A549 (cell line): ENCODE results near the gene CBX4. TPM values are rescaled to one million over a fixed set of nuclear protein-coding genes. Genes with fewer than 3 reads are reported as not detected.
A peak's percentile ranks its signal among the peaks of the same experiment; 100 is the strongest.

ENCODE experiments used
- ATAC-seq, 2 experiments: fragments of 200-7000 bp in 1 of 2; fragments of >200 bp in 1 of 2; cut with Nextera tagmentation in 1 of 2; cut with Tn5 transposase in 1 of 2; 3 replicates each; pipeline versions ENCODE4 v1.8.0 to v1.9.1; 2018 to 2020; ENCODE audit warnings: mild to moderate bottlenecking in 1 of 2, moderate library complexity in 1 of 2
- CTCF ChIA-PET: fragments of 300-600 bp; sonication (Branson Sonifier 250); formaldehyde crosslinking; extraction: SDS; loops from one replicate; lab custom pipeline; 2021; ENCODE audit warnings: antibody characterized with exemption, inconsistent platforms; lab: Yijun Ruan, JAX
- POLR2A ChIA-PET: fragments of 350-600 bp; formaldehyde crosslinking; extraction: SDS; loops from one replicate; lab custom pipeline; 2021; ENCODE audit warnings: antibody characterized with exemption, inconsistent platforms; lab: Yijun Ruan, JAX
- DNase-seq, 2 experiments: peaks; one replicate each; pipeline versions ENCODE4 v3.0.0 to v3.0.0-alpha.2; 2011 to 2016; ENCODE audit warnings: low read depth in 1 of 2, low spot score in 1 of 2
- FAIRE-seq: peaks from 2 replicates; lab custom pipeline; 2011; peaks lifted over from hg19 to GRCh38; lab: Jason Lieb, UNC
- H3K27ac ChIP-seq, 2 experiments: fragments of >200 bp; sonication (Bioruptor Twin); formaldehyde crosslinking; 3 replicates each; pipeline ENCODE4 v1.5.1; 2016 to 2017
- H3K4me1 ChIP-seq: fragments of >200 bp; sonication (Bioruptor Twin); formaldehyde crosslinking; 3 replicates; pipeline ENCODE4 v1.6.1; 2016
- H3K4me2 ChIP-seq: fragments of >200 bp; sonication (Bioruptor Twin); formaldehyde crosslinking; 3 replicates; pipeline ENCODE4 v1.6.1; 2016
- H3K4me3 ChIP-seq: fragments of >200 bp; sonication (Bioruptor Twin); formaldehyde crosslinking; 3 replicates; pipeline ENCODE4 v1.5.1; 2016
- H3K9me3 ChIP-seq: fragments of >200 bp; sonication (Bioruptor Twin); formaldehyde crosslinking; 3 replicates; pipeline ENCODE4 v1.6.1; 2016
- BHLHE40 ChIP-seq: IDR thresholded peaks from 2 replicates; pipeline ENCODE4 v1.6.1; 2012; ENCODE audit warnings: low read depth, low read length, inconsistent platforms
- CEBPB ChIP-seq, 2 experiments: fragments of >200 bp in 1 of 2; sonication (Bioruptor Twin) in 1 of 2; formaldehyde crosslinking in 1 of 2; IDR thresholded peaks; 2 replicates each; pipeline ENCODE4 v1.6.1; 2012 to 2016
- EHMT2 ChIP-seq: fragments of 200-600 bp; sonication (generic); IDR thresholded peaks from 2 replicates; pipeline ENCODE4 v1.6.1; 2016; ENCODE audit warnings: antibody characterized with exemption, low read depth, mild to moderate bottlenecking, moderate library complexity
- ELK1 ChIP-seq: fragments of 150-350 bp; IDR thresholded peaks from 2 replicates; pipeline ENCODE4 v1.6.1; 2014; ENCODE audit warnings: low read depth, mild to moderate bottlenecking, low read length
- JUN ChIP-seq, 2 experiments: fragments of >200 bp; sonication (Bioruptor Twin); formaldehyde crosslinking; IDR thresholded peaks; 2 replicates in 1 of 2; 3 replicates in 1 of 2; pipeline ENCODE4 v1.6.1; 2016 to 2017
- KDM1A ChIP-seq: fragments of 200-600 bp; sonication (generic); IDR thresholded peaks from 2 replicates; pipeline ENCODE4 v1.6.1; 2016; ENCODE audit warnings: low read depth, mild to moderate bottlenecking
- MAFK ChIP-seq: fragments of 450-650 bp; IDR thresholded peaks from 2 replicates; pipeline ENCODE4 v1.6.1; 2014; ENCODE audit not compliant: partially characterized antibody
- MYC ChIP-seq: IDR thresholded peaks from 2 replicates; pipeline ENCODE4 v1.6.1; 2012; ENCODE audit warnings: mild to moderate bottlenecking, inconsistent platforms, low read length, improper control_type of control experiment, borderline replicate concordance
- NFE2L2 ChIP-seq: fragments of 150-350 bp; conservative IDR thresholded peaks from 2 replicates; pipeline ENCODE4 v1.6.1; 2014; ENCODE audit warnings: low read length
- REST ChIP-seq: fragments of 200-600 bp; sonication (generic); IDR thresholded peaks from 2 replicates; pipeline ENCODE4 v1.6.1; 2016; ENCODE audit warnings: antibody characterized with exemption, mild to moderate bottlenecking, moderate library complexity
- RFX5 ChIP-seq: fragments of 450-650 bp; IDR thresholded peaks from 2 replicates; pipeline ENCODE4 v1.7.1; 2014; ENCODE audit warnings: antibody characterized with exemption, mild to moderate bottlenecking, moderate library complexity
- RNF2 ChIP-seq: fragments of 200-600 bp; sonication (generic); IDR thresholded peaks from 2 replicates; pipeline ENCODE4 v1.6.1; 2016; ENCODE audit warnings: low read depth, mild to moderate bottlenecking, antibody characterized with exemption, moderate library complexity, borderline replicate concordance
- TP53 ChIP-seq: fragments of 250-450 bp; sonication (Bioruptor Pico); IDR thresholded peaks from 2 replicates; pipeline ENCODE4 v1.5.0; 2021; ENCODE audit warnings: mild to moderate bottlenecking, moderate library complexity
- ZFP36 ChIP-seq: fragments of 450-650 bp; IDR thresholded peaks from 2 replicates; pipeline ENCODE4 v1.6.1; 2014; ENCODE audit warnings: borderline replicate concordance; ENCODE audit not compliant: partially characterized antibody
- WGBS: methylation state at CpG from one replicate; pipeline ENCODE4 v1.1.6; 2017; ENCODE audit errors: missing lambda C conversion rate; 5-methylcytosine and 5-hydroxymethylcytosine counted together
- polyA plus RNA-seq, 4 experiments: library from polyadenylated mRNA; depleted of rRNA in 3 of 4; stranded (reverse); fragments of >200 nt; fragmentation: RNase III in 1 of 4; extraction: RNeasy Plus Mini Kit Qiagen cat#74134 plus additional on column Dnase treatment in 1 of 4; gene quantifications; 2 replicates in 3 of 4; 3 replicates in 1 of 4; pipeline ENCODE4 v1.2.3, GENCODE V29; 2011 to 2017
- TF ChIP-seq, protein P1 (sequence below): fragments of 250-450 bp; sonication (Bioruptor Pico); IDR thresholded peaks from 2 replicates; pipeline ENCODE4 v1.5.0; 2021; ENCODE audit warnings: mild to moderate bottlenecking, moderate library complexity, borderline replicate concordance
- TF ChIP-seq, protein P2 (sequence below): IDR thresholded peaks from 2 replicates; pipeline ENCODE4 v1.6.1; 2012
- TF ChIP-seq, protein P3 (sequence below): IDR thresholded peaks from 2 replicates; pipeline ENCODE4 v1.6.1; 2012

Gene CBX4
- polyA plus RNA-seq, 2 of the 4 experiments (the other 2 are of a cell fraction): 31.0 to 34.1 TPM

GRCh38 chr17:79798299-79799173 is 40.7 kb downstream of the CBX4 start:
- 93% methylated on average over 70 of the region's 70 CpGs for WGBS
- no peak for FAIRE-seq
- H3K4me2 ChIP-seq: peak overlapping the region; percentile 90
- TF ChIP-seq ZFP36 (no peak), TP53 (CRISPR knock-in tag) (no peak), KDM1A (no peak)
- TF ChIP-seq, protein P1, sequence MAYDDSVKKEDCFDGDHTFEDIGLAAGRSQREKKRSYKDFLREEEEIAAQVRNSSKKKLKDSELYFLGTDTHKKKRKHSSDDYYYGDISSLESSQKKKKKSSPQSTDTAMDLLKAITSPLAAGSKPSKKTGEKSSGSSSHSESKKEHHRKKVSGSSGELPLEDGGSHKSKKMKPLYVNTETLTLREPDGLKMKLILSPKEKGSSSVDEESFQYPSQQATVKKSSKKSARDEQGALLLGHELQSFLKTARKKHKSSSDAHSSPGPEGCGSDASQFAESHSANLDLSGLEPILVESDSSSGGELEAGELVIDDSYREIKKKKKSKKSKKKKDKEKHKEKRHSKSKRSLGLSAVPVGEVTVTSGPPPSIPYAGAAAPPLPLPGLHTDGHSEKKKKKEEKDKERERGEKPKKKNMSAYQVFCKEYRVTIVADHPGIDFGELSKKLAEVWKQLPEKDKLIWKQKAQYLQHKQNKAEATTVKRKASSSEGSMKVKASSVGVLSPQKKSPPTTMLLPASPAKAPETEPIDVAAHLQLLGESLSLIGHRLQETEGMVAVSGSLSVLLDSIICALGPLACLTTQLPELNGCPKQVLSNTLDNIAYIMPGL (CRISPR knock-in tag): no peak
- TF ChIP-seq, protein P2, sequence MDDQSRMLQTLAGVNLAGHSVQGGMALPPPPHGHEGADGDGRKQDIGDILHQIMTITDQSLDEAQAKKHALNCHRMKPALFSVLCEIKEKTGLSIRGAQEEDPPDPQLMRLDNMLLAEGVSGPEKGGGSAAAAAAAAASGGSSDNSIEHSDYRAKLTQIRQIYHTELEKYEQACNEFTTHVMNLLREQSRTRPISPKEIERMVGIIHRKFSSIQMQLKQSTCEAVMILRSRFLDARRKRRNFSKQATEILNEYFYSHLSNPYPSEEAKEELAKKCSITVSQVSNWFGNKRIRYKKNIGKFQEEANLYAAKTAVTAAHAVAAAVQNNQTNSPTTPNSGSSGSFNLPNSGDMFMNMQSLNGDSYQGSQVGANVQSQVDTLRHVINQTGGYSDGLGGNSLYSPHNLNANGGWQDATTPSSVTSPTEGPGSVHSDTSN: no peak
- DNase-seq: no peak
- H3K27ac ChIP-seq: peak overlapping the region; percentile 94 to 96
- no peaks in the 10 kb centered on the region for H3K9me3 ChIP-seq
- no peak overlapping the region for H3K4me3 ChIP-seq
- POLR2A ChIA-PET: interaction anchor here (5.1 kb wide), 1 partner anchor 11 kb away, joined by 58 read pairs; no protein-coding TSS in a partner anchor
- peaks cover 28% of the 10 kb centered on the region for H3K4me1 ChIP-seq
- no peak for ATAC-seq
- CTCF ChIA-PET: interaction anchor here (0.7 to 39.8 kb wide), 12 partner anchors 9 to 306 kb away, joined by 3 to 1281 read pairs (median 4); partner anchors contain the start of genes CBX4 and GAA

DNA sequence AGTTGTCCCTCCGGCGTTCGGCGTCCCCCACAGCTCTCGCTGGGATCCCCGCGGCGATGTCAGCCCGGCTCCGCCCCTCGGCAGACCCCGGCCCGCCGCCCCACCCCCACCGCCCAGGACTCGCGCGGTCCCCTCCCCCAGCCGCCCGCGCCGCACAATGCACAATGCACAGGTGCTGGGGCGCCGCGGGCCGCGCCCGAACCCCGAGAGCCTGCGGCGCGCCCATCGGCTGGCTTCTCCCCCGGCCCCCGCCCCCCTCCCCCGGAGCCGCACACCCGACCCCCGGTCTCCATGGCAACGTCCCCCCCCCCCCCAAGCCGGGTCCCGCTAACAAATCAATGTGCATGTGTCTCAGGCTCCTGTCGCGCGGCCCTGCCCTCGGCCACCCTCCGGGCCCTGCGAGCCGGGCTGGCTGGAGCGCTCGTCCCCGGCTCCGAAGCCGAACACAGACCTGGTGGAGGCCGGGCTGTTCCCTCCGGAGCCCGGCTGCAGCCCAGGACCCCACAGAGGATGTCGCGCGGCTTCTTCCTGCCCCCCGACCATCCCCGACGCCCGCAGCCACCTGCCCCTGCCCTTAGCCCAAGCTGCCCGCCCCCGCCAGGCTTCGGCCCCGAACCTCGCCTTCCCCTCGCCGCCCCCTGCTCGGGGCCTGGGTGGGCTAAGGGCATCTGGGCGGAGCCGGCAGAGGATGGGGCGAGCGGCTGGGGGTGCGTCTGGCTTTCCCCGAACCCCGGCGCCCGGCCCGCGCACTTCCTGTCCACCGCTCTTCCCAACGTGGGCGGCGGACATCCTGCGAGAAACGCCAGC is 41.5 kb downstream of the CBX4 start:
- WGBS: 43% methylated on average over 39 of the region's 89 CpGs
- peak overlapping the region; percentile 90 for H3K4me2 ChIP-seq
- peak; percentile 56 to 67 for DNase-seq
- no peak for FAIRE-seq
- POLR2A ChIA-PET: interaction anchor here (0.6 to 5.1 kb wide), 21 partner anchors 11 to 1409 kb away, joined by 3 to 58 read pairs (median 6); partner anchors contain the start of genes CBX2, CBX4 and GAA
- ATAC-seq: peak; percentile 21 to 32; a peak in 5 of 6 replicates
- CTCF ChIA-PET: interaction anchor here (0.6 to 39.8 kb wide), 15 partner anchors 8 to 307 kb away, joined by 3 to 1281 read pairs (median 6); partner anchors contain the start of genes CBX2 and CBX4
- TF ChIP-seq JUN (IDR thresholded peaks at IDR 0.05): peak in 1 of 2 experiments; percentile 55; a peak in 2 of 5 replicates
- TF ChIP-seq CEBPB (IDR thresholded peaks at IDR 0.05): no peak
- TF ChIP-seq, all 56 proteins: peak for 1
- Histone ChIP-seq H3K4me3 (peak overlapping the region; percentile 73), H3K9me3 (no peaks in the 10 kb centered on the region), H3K27ac (peak overlapping the region; percentile 94 to 96), H3K4me1 (peaks cover 28% of the 10 kb centered on the region)

DNA sequence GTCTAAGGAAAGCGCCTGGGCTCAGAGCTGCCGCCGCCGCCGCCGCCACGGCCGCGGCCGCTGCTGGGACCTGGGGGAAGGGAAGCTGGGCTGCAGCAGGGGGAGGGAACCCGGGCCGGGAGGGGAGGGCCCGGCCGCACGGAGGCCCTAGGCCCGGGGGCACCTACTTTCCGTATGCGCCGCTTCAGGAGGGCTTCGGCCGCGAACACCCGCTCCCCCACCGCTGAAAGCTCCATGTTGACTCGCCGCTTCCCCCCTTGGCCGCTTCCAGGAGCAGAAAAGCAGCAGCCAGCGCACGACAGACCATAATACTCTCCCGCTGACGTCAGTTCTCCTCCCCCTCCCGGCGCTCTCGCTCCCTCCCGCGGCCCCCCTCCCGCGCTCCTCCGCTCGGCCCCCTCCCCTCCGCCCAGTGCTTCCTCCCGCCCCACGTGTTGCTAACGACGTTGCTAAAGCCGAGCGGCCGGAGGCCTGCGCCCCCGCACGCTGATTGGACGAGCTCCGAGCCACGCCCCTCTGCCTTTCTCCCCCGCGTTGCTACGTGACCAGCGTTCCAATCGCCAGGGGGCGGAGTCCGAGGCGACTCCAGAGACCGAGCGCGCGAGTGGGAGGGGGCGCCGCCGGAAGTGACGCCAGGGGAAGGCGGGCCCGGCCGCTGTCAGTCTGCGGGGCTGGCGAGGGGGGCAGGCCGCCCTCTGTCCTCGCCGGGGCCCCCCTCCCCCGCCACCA is 42.3 kb downstream of the CBX4 start, which contains the start of gene CBX8:
TSS of gene CBX8 (minus strand) at position 315 of the 729 bp plus-strand sequence. CDS start at position 236, 79 bp downstream.
- POLR2A ChIA-PET: interaction anchor here (0.6 to 5.1 kb wide), 24 partner anchors 10 to 1408 kb away, joined by 3 to 58 read pairs (median 6); partner anchors contain the start of genes CBX2, CBX4, GAA and RNF213
- FAIRE-seq (peak; percentile 46), DNase-seq (peak; percentile 98 to 100), ATAC-seq (peak; percentile 65 to 75)
- peak within 1 kb of the TSS; percentile 73 for H3K4me3 ChIP-seq
- CTCF ChIA-PET: interaction anchor here (0.6 to 39.8 kb wide), 12 partner anchors 18 to 209 kb away, joined by 3 to 1281 read pairs (median 6); partner anchors contain the start of genes CBX2 and CBX4
- H3K27ac ChIP-seq: peak within 1 kb of the TSS; percentile 97 to 98
- peaks cover 35% of the 10 kb centered on the region for H3K4me1 ChIP-seq
- no peaks in the 10 kb centered on the region for H3K9me3 ChIP-seq
- WGBS: 1% methylated on average over 24 of the region's 79 CpGs
- peak within 1 kb of the TSS; percentile 90 for H3K4me2 ChIP-seq
- no peak; the same call in 1 of the 2 replicates for TF ChIP-seq TP53 (CRISPR knock-in tag)
- TF ChIP-seq RFX5: no peak
- TF ChIP-seq CEBPB (IDR thresholded peaks at IDR 0.05): no peak
- TF ChIP-seq, protein P3, sequence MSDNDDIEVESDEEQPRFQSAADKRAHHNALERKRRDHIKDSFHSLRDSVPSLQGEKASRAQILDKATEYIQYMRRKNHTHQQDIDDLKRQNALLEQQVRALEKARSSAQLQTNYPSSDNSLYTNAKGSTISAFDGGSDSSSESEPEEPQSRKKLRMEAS: peak; percentile 68
- no peak for TF ChIP-seq MAFK
- no peak for TF ChIP-seq REST
- TF ChIP-seq NFE2L2: 0 out of 2 replicates have a peak, but pooled peaks have one; percentile 1
- TF ChIP-seq EHMT2: no peak
- no peak for TF ChIP-seq BHLHE40
- peak; percentile 65; the same call in 1 of the 2 replicates for TF ChIP-seq MYC
- no peak for TF ChIP-seq ELK1
- no peak for TF ChIP-seq RNF2
